ENCODE results near the gene NAALADL2. TPM values are rescaled to one million over a fixed set of nuclear protein-coding genes. Genes with fewer than 3 reads are reported as not detected.
"Not testable (repeated sequence)": the region's sequence is repeated elsewhere in the genome, so short reads cannot be mapped to it uniquely, and the experiment has no call there.

Gene NAALADL2
- polyA plus RNA-seq, 3 donors = not detected

DNA sequence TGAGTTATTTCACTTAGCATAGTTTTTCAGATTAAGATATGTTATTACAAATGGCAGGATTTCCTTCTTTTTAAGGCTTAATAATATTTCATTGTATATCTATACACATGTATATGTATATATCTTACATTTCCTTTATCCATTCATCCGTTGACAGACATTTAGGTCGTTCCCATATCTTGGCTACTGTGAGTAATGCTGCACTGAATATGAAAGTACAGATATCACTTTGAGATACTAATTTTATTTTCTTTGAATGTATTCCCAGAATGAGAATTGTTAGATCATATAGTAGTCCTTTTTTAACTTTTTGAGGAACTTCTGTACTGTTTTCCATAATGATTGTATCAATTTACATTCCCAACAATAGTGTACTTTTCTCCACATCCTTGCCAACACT, 270.4 kb downstream of the NAALADL2 start:
- no peak overlapping the region for H3K27ac ChIP-seq (ENCODE audit: low read depth in 1 of 2, low read length in 2 of 2)
- no peak for DNase-seq
- no peaks in the 10 kb centered on the region for H3K27me3 Mint-ChIP-seq (ENCODE audit: low read depth in 3 of 3)
- no peaks in the 10 kb centered on the region for H3K4me1 Mint-ChIP-seq
- H4K20me1 ChIP-seq (ENCODE audit: insufficient read depth, low read length) = no peaks in the 10 kb centered on the region
- no peaks in the 10 kb centered on the region for H3K27me3 ChIP-seq (ENCODE audit: control insufficient read depth in 2 of 2, insufficient read depth in 2 of 2, low read length in 2 of 2)
- peaks cover under 1 to 4% of the 10 kb centered on the region in 2 donors for H3K9me3 ChIP-seq (replicated peaks in 1 of 2; ENCODE audit: control insufficient read depth in 1 of 2, insufficient read depth in 1 of 2, low read length in 2 of 2)
- H3K27ac Mint-ChIP-seq = no peak overlapping the region
- no peak overlapping the region for H3K4me3 ChIP-seq (replicated peaks in 1 of 3; ENCODE audit: low read depth in 2 of 3, low read length in 3 of 3)
- H3K4me1 ChIP-seq (ENCODE audit: control insufficient read depth in 1 of 2, insufficient read depth in 2 of 2, low read length in 2 of 2) = no peaks in the 10 kb centered on the region
- no peaks in the 10 kb centered on the region for H3K36me3 ChIP-seq (replicated peaks in 1 of 2; ENCODE audit: control insufficient read depth in 1 of 2, insufficient read depth in 2 of 2, low read length in 2 of 2)
- H3K79me2 ChIP-seq (ENCODE audit: insufficient read depth, low read length) = no peaks in the 10 kb centered on the region
- H3K36me3 Mint-ChIP-seq = no peaks in the 10 kb centered on the region
- no CpG with 5 or more reads among the region's 2 CpGs for WGBS (ENCODE audit: insufficient coverage)
- TF ChIP-seq, protein P1, sequence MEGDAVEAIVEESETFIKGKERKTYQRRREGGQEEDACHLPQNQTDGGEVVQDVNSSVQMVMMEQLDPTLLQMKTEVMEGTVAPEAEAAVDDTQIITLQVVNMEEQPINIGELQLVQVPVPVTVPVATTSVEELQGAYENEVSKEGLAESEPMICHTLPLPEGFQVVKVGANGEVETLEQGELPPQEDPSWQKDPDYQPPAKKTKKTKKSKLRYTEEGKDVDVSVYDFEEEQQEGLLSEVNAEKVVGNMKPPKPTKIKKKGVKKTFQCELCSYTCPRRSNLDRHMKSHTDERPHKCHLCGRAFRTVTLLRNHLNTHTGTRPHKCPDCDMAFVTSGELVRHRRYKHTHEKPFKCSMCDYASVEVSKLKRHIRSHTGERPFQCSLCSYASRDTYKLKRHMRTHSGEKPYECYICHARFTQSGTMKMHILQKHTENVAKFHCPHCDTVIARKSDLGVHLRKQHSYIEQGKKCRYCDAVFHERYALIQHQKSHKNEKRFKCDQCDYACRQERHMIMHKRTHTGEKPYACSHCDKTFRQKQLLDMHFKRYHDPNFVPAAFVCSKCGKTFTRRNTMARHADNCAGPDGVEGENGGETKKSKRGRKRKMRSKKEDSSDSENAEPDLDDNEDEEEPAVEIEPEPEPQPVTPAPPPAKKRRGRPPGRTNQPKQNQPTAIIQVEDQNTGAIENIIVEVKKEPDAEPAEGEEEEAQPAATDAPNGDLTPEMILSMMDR (IDR thresholded peaks at IDR 0.05) = no peak
- peaks cover 3 to 15% (median 6%) of the 10 kb centered on the region in 7 donors for H3K9me3 Mint-ChIP-seq
- no peak overlapping the region for H3K9ac ChIP-seq (ENCODE audit: insufficient read depth, low read length, poor library complexity, severe bottlenecking)
- no peak overlapping the region for H3K4me3 Mint-ChIP-seq
- intact Hi-C loops (cut with micrococcal nuclease) = no loop called here
- no peak overlapping the region for H2AFZ ChIP-seq (ENCODE audit: insufficient read depth, low read depth, low read length, poor library complexity, severe bottlenecking)
- no peak overlapping the region for H3K4me2 ChIP-seq (replicated peaks; ENCODE audit: extremely low read depth, low read length, poor library complexity, severe bottlenecking)

GRCh38 chr3:175131866-175132265, 272.7 kb downstream of the NAALADL2 start:
- H3K79me2 ChIP-seq (ENCODE audit: insufficient read depth, low read length); H3K4me3 ChIP-seq (replicated peaks in 1 of 3; ENCODE audit: low read depth in 2 of 3, low read length in 3 of 3); intact Hi-C loops (cut with micrococcal nuclease); H3K4me3 Mint-ChIP-seq; DNase-seq; H3K36me3 Mint-ChIP-seq; H3K4me1 Mint-ChIP-seq; H4K20me1 ChIP-seq (ENCODE audit: insufficient read depth, low read length); H3K9me3 ChIP-seq (replicated peaks in 1 of 2; ENCODE audit: control insufficient read depth in 1 of 2, insufficient read depth in 1 of 2, low read length in 2 of 2); H2AFZ ChIP-seq (ENCODE audit: insufficient read depth, low read depth, low read length, poor library complexity, severe bottlenecking); H3K27ac Mint-ChIP-seq; H3K27me3 Mint-ChIP-seq (ENCODE audit: low read depth in 3 of 3); H3K9ac ChIP-seq (ENCODE audit: insufficient read depth, low read length, poor library complexity, severe bottlenecking); H3K27me3 ChIP-seq (ENCODE audit: control insufficient read depth in 2 of 2, insufficient read depth in 2 of 2, low read length in 2 of 2); H3K4me1 ChIP-seq (ENCODE audit: control insufficient read depth in 1 of 2, insufficient read depth in 2 of 2, low read length in 2 of 2); H3K4me2 ChIP-seq (replicated peaks; ENCODE audit: extremely low read depth, low read length, poor library complexity, severe bottlenecking); H3K36me3 ChIP-seq (replicated peaks in 1 of 2; ENCODE audit: control insufficient read depth in 1 of 2, insufficient read depth in 2 of 2, low read length in 2 of 2); H3K27ac ChIP-seq (ENCODE audit: low read depth in 1 of 2, low read length in 2 of 2): not testable (repeated sequence)
- peaks cover 3 to 15% (median 7%) of the 10 kb centered on the region in 7 donors for H3K9me3 Mint-ChIP-seq
- WGBS (ENCODE audit: insufficient coverage) = no CpG with 5 or more reads among the region's 28 CpGs

DNA sequence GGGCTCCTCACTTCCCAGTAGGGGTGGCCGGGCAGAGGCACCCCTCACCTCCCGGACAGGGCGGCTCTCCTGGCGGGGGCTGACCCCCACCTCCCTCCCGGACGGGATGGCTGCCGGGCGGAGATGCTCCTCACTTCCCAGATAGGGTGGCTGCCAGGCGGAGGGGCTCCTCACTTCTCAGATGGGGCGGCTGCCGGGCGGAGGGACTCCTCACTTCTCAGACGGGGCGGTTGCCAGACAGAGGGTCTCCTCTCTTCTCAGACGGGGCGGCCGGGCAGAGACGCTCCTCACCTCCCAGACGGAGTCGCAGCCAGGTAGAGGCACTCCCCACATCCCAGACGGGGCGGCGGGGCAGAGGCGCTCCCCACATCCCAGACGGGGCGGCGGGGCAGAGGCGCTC, 273.6 kb downstream of the NAALADL2 start:
- H2AFZ ChIP-seq (ENCODE audit: insufficient read depth, low read depth, low read length, poor library complexity, severe bottlenecking); H3K4me1 Mint-ChIP-seq; H3K36me3 ChIP-seq (replicated peaks in 1 of 2; ENCODE audit: control insufficient read depth in 1 of 2, insufficient read depth in 2 of 2, low read length in 2 of 2); H3K27ac Mint-ChIP-seq; H3K4me1 ChIP-seq (ENCODE audit: control insufficient read depth in 1 of 2, insufficient read depth in 2 of 2, low read length in 2 of 2); H3K4me2 ChIP-seq (replicated peaks; ENCODE audit: extremely low read depth, low read length, poor library complexity, severe bottlenecking); H3K4me3 Mint-ChIP-seq; H3K79me2 ChIP-seq (ENCODE audit: insufficient read depth, low read length); DNase-seq; H3K27me3 ChIP-seq (ENCODE audit: control insufficient read depth in 2 of 2, insufficient read depth in 2 of 2, low read length in 2 of 2); H3K9me3 ChIP-seq (replicated peaks in 1 of 2; ENCODE audit: control insufficient read depth in 1 of 2, insufficient read depth in 1 of 2, low read length in 2 of 2); intact Hi-C loops (cut with micrococcal nuclease); H3K27me3 Mint-ChIP-seq (ENCODE audit: low read depth in 3 of 3); H4K20me1 ChIP-seq (ENCODE audit: insufficient read depth, low read length); H3K36me3 Mint-ChIP-seq; H3K9ac ChIP-seq (ENCODE audit: insufficient read depth, low read length, poor library complexity, severe bottlenecking); H3K4me3 ChIP-seq (replicated peaks in 1 of 3; ENCODE audit: low read depth in 2 of 3, low read length in 3 of 3); H3K27ac ChIP-seq (ENCODE audit: low read depth in 1 of 2, low read length in 2 of 2): not testable (repeated sequence)
- 100% methylated on average over 1 of the region's 28 CpGs for WGBS (ENCODE audit: insufficient coverage)
- peaks cover 3 to 17% (median 7%) of the 10 kb centered on the region in 7 donors for H3K9me3 Mint-ChIP-seq

Measured in CD14-positive monocyte (primary cell).